HepG2 (cell line): ENCODE measurements around the gene OTUD7B.
"Not testable (repeated sequence)": the region's sequence is repeated elsewhere in the genome, so short reads cannot be mapped to it uniquely, and the experiment has no call there.

ENCODE experiments used
- MTA1 ChIP-seq: sonication (generic); formaldehyde crosslinking; IDR thresholded peaks from 2 replicates; pipeline ENCODE4 v1.4.0; 2020; ENCODE audit warnings: missing genetic modification reagents, mild to moderate bottlenecking, borderline replicate concordance
- SUZ12 ChIP-seq: fragments of 150-350 bp; IDR thresholded peaks from 2 replicates; pipeline ENCODE4 v1.6.1; 2014; ENCODE audit warnings: low read depth, low read length

GRCh38 chr1:150051905-150052412 lies 41.4 kb upstream of the OTUD7B start:
- not testable (repeated sequence) for TF ChIP-seq MTA1 (CRISPR knock-in tag); SUZ12
